IPS DF 4.7 (cell line): Measurements from ENCODE around the gene ABCA6.
"Not testable (repeated sequence)": the region's sequence is repeated elsewhere in the genome, so short reads cannot be mapped to it uniquely, and the experiment has no call there.

ENCODE experiments used
- DNase-seq: peaks from one replicate; pipeline ENCODE4 v3.0.0-alpha.2; 2013; ENCODE audit warnings: low spot score; ENCODE audit errors: extremely low read depth

The ABCA6 gene

DNA sequence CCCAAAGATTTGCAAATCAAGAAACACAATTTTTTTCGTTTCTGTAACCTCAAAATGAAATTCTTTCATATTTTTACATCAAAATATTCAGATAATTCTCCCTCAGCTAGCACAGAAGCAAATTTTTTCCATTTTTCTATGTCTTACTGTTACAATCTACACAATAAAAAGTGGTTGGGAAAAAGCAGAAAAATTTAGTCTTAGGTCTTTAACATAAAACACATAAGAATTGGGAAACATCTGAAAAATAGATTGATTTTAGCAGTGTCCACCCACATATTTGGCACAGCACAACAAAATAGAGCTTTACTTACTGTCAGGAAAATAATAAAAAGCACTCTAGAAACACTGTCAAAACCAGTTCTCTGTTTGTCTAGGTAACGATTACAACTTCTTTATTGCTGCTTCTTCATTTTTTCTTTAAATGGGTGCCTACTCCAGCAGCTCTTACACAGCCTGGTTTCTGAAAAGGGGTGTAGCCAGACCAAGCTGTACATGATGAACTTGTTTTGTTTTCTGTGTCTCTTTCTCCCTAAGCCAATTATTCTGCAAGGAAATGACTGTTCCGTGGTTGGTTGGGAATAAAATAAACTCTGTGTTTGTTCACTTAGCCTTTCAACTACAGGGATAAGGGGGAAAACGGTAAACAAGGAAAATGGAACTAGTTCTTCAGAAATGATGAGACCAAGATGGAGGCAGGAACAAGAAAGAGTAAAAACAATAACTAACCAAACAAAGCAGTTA, at the start of gene ABCA6:
Gene ABCA6, minus strand, starts transcription at position 465 of the 744 bp plus-strand sequence. CDS start 1,192 bp downstream, outside the sequence.
- DNase-seq = no peak

GRCh38 chr17:69188796-69189195, 47.1 kb upstream of the ABCA6 start:
- DNase-seq = no peak

DNA sequence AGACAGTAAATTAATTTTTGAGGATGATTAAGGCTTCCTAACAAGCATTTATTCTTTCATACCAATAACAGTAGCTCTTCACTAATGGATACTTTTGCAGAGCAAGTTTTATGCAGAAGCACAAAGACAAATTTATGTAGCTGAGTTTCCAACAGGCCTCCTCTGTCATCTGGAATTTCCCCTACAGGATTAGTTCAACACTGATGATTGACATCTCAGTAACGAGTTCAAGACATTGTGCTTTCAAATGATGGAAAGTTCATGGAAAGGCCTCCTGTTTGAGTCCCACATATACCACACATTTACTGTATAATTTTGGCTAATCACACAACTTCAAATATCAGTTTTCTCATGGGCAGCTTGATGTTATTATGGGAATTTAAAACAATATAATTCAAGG, 46.4 kb upstream of the ABCA6 start:
- DNase-seq = no peak

DNA sequence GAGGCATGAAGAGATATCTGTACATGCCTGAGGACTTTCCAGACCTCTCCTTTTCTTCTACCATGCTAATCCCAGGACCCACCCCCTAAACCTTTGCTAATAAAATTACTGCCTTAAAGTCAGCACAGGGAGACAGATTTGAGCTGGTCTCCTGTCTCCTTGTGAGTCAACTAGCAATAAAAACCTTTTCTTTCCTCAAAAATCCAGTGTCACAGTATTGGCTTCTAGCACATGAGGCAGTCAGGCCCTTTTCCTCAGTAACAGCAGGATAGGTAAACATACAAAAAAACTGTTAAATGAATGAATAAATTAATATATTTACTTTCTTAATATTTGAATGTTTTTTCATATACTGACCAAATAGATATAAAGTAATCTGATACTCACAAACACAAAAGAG, 45.6 kb upstream of the ABCA6 start:
- no peak for DNase-seq

- DNase-seq = no peak
Observed at GRCh38 chr17:69179227-69179952, 37.7 kb upstream of the ABCA6 start.

- no peak for DNase-seq
Observed at GRCh38 chr17:69176457-69176795, 34.7 kb upstream of the ABCA6 start.

- DNase-seq = no peak
Observed at GRCh38 chr17:69175625-69176456, 34.1 kb upstream of the ABCA6 start.

- no peak for DNase-seq
Observed at GRCh38 chr17:69175262-69175624, 33.5 kb upstream of the ABCA6 start.

GRCh38 chr17:69173118-69173517, 31.4 kb upstream of the ABCA6 start:
- DNase-seq = no peak

GRCh38 chr17:69170377-69170776, 28.7 kb upstream of the ABCA6 start:
- no peak for DNase-seq

DNA sequence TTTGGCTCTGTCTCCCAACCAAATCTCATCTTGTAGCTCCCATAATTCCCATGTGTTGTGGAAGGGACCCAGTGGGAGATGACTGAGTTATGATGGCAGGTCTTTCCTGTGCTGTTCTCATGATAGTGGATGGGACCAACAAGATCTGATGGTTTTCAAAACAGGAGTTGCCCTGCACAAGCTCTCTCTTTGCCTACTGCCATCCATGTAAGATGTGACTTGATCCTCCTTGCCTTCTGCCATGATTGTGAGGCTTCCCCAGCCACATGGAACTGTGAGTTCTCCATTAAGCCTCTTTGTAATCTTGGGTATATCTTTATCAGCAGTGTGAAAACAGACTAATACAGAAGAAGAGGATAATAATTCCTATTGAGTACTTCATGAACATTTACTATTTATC, 26.9 kb upstream of the ABCA6 start:
- not testable (repeated sequence) for DNase-seq

DNA sequence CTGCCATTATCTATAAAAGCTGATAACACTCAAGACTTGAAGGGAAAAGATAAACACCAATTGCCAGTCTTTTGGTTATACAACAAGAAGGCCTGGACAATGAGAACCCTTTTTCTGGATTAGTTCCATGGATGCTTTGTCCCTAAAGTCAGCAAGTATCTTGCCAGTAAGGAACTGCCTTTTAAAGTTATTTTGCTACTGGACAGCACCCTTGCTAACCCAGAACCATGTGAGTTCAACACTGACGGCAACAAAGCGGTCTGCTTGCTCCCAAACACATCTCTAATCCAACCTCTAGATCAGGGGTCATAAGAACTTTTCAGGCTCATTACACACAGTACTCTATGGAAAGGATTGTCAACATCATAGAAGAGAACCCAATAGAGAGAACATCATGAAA, 25.3 kb upstream of the ABCA6 start:
- no peak for DNase-seq

DNA sequence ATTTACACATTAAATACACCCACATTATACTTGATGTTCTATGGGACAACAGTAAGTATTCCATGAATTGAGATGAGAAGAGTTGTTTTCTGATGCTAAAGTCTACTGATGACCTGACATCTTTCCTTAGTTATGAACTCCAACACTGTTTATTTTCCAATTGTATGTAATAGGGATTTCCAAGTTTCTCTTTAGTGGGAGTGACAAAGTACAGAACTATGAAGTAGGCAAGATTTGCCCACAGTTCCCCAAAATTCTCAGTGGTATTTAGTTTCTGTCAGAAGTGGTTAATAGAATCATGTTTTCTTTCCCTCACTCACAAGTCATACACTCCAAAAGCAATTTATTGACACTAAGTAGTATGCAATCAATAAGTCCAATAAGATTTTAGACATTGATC, 22.5 kb upstream of the ABCA6 start:
- no peak for DNase-seq

DNA sequence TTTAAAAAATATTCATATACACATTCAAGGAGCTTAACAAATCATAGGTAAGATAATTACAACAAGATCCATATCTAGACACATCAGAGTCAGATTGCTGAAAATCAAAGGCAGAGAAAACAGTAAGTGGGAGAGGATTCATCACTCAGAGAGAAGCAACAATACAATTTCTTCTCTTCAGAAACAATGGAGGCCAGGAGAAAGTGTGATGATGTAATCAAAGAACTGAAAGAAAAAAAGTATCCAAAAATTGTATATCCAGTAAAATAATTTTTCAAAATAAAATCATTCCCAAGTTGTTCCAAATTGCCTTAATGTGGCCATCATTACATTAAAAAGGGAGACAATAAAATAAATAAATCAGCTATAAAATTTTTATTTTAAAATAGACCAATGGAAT, 17.7 kb upstream of the ABCA6 start:
- DNase-seq = no peak

DNA sequence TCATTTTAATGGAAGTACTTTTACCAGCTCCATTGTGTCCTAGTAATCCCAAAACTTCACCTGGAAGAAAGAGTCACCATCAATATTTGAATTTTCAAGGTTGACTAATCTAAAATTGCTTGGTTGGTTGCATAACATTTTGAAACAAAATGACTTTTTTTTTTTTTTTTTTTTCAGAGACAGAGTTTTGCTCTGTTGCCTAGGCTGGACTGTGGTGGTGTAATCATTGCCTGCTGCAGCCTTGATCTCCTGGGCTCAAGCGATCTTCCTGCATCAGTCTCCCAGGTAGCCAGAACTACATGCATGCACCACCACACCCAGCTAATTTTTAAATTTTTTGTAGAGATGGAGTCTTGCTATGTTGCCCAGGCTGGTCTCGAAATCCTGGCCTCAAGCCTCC, 12.6 kb upstream of the ABCA6 start:
- no peak for DNase-seq

- no peak for DNase-seq
Observed at GRCh38 chr17:69150333-69150732, 8.6 kb upstream of the ABCA6 start.

GRCh38 chr17:69147460-69147859, 5.8 kb upstream of the ABCA6 start:
- DNase-seq = no peak

DNA sequence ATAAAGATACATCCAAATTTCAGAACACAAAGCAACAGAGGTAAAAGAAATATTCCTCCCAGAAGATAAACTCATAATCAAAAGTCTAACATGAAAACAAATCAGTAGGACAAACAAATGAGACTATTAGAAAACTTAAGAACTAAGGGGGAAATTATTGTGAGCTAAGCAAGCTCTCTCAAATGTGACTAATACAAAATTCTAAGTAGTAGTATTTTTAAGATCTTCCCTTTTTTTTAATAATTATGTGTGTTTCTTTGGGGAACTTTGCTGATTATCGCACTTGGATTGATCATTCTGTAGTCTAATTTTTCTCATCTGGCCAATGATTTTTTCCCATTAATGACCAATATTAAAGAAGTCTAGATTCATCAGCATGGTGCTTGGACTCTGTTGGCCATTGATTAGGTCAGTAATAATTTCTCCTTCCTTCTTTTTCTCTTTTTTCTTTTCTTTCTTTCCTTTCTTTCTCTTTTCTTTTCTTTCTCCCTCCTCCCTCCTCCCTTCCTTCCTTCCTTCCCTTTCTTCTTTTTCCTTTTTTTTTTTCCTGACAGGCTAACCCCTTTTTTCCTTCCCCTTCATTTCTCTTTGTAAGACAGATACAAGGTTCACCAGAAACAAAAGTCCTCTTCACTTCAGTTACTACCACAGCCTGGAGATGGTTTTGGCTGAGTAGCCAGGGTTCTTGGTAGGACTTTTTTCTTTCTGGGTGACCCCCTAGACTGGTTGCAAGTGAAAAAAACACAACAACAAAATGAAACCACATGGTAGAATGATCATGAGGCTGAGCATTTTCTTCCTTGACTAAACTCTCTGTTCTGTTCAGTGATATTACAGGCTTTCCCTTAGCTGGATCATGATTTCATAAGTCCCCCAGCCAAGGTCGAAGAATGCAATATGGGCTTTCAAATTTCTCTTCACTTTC, 2.9 kb upstream of the ABCA6 start:
- no peak for DNase-seq

DNA sequence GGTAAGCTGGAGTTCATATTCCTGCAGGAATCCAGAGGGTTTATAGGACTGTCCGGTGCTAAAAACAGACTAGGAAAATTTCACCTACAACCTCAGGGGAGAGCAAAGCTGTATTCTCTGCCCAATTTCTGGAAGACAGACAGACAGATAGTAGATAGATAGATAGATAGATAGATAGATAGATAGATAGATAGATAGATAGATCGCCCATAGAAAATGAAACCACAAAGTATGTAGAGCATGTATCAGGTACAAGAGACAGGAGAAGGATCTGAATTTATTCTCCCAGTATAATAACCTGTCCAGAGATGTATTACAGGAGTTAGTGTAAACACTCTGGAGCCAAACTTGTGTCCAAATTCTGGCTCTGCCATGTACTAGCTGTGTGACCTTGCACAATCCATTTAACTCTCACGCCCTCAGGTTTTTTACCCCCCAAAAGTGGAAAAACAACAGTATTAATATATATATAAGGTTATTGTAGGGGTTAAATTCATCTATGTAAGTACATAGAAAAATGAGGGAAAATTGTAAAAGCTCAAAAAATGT, 2.1 kb upstream of the ABCA6 start:
- DNase-seq = no peak

DNA sequence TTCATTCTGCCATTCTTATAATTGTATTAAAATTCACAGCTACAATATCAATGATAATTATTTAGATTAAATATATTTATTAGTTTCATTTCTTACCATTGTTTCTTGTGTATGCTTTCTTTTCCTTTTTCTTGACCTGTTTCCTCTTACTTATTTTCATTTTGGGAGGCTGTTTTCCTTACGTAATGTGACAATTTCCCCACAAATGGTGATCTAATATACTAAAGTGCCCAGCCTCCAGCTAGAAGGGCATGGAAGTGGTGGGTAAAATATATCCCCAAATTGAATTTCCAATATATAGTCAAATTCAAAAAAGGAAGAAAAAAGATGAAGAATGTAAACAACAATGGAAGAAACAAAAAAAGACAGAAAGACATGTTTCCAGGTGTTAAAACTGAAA, 1.5 kb upstream of the ABCA6 start:
- DNase-seq = no peak
